K562 (cell line): ENCODE measurements around the gene OSBPL3.

Experiments
- EGR1 ChIP-seq: fragments of 450-650 bp; conservative IDR thresholded peaks from 2 replicates; pipeline ENCODE4 v1.6.1; 2017; ENCODE audit warnings: mild to moderate bottlenecking
- GABPA ChIP-seq: fragments of 200-800 bp; sonication (Bioruptor generic); conservative IDR thresholded peaks from 2 replicates; pipeline ENCODE4 v1.6.1; 2016; ENCODE audit warnings: low read depth, missing genetic modification characterization, missing compliant biosample characterization
- HCFC1 ChIP-seq: IDR thresholded peaks from 2 replicates; pipeline ENCODE4 v1.6.1; 2012; ENCODE audit warnings: low read depth, low read length, improper control_type of control experiment
- MYBL2 ChIP-seq, 2 experiments: fragments of 450-650 bp in 1 of 2; sonication (generic) in 1 of 2; formaldehyde crosslinking in 1 of 2; IDR thresholded peaks; 2 replicates each; pipeline versions ENCODE4 v1.6.1 to v1.8.1; 2017 to 2022; ENCODE audit warnings: borderline replicate concordance in 1 of 2, inconsistent platforms in 1 of 2, low read depth in 1 of 2, mild to moderate bottlenecking in 1 of 2, missing genetic modification reagents in 1 of 2, moderate library complexity in 1 of 2
- POLR2A ChIP-seq: fragments of 450-650 bp; conservative IDR thresholded peaks from 2 replicates; pipeline ENCODE4 v1.6.1; 2016
- RFX5 ChIP-seq: IDR thresholded peaks from 2 replicates; pipeline ENCODE4 v1.6.1; 2011; ENCODE audit warnings: low read depth, mild to moderate bottlenecking, improper control_type of control experiment, low read length
- SP2 ChIP-seq: IDR thresholded peaks from 2 replicates; pipeline ENCODE4 v1.6.1; 2011; ENCODE audit warnings: mild to moderate bottlenecking, low read depth, low read length, moderate library complexity; ENCODE audit not compliant: poor library complexity, severe bottlenecking; ENCODE audit errors: extremely low read depth
- TCFL5 ChIP-seq: fragments of 250-450 bp; sonication (Bioruptor Pico); conservative IDR thresholded peaks from 2 replicates; pipeline ENCODE4 v1.6.1; 2021; ENCODE audit warnings: mild to moderate bottlenecking, moderate library complexity, matching md5 sums
- ZNF239 ChIP-seq: fragments of 250-450 bp; sonication (Bioruptor Pico); IDR thresholded peaks from 2 replicates; pipeline ENCODE4 v1.4.0; 2020; ENCODE audit warnings: mild to moderate bottlenecking
- ZNF274 ChIP-seq: IDR thresholded peaks from 2 replicates; pipeline ENCODE4 v1.6.1; 2011; ENCODE audit warnings: low read depth, mild to moderate bottlenecking, low read length, moderate library complexity, borderline replicate concordance
- ZNF518B ChIP-seq: fragments of 250-450 bp; sonication (Bioruptor Pico); IDR thresholded peaks from 2 replicates; pipeline ENCODE4 v1.5.0; 2021; ENCODE audit warnings: mild to moderate bottlenecking, moderate library complexity

GRCh38 chr7:24781106-24781505, 198.9 kb downstream of the OSBPL3 start:
- TF ChIP-seq HCFC1 (no peak), MYBL2 (IDR thresholded peaks at IDR 0.05; ENCODE audit: low read depth) (no peak), MYBL2 (CRISPR knock-in tag; IDR thresholded peaks at IDR 0.05; ENCODE audit: borderline replicate concordance) (no peak), POLR2A (no peak), ZNF239 (CRISPR knock-in tag) (no peak), TCFL5 (CRISPR knock-in tag) (no peak), ZNF518B (CRISPR knock-in tag) (no peak), EGR1 (no peak), SP2 (no peak), ZNF274 (no peak), RFX5 (no peak), GABPA (tag) (no peak)
